Epithelial cell of esophagus (primary cell): ENCODE measurements around the gene ZBTB16.
A peak's percentile ranks its signal among the peaks of the same experiment; 100 is the strongest.

Experiments used
- DNase-seq: peaks from one replicate; pipeline ENCODE4 v3.0.0; 2010; ENCODE audit warnings: low read depth
- H3K4me3 ChIP-seq: 2 replicates; pipeline ENCODE4 v1.5.1; 2011; ENCODE audit warnings: mild to moderate bottlenecking, low read length, control low read depth
- TF ChIP-seq, protein P1 (sequence below): IDR thresholded peaks from 2 replicates; pipeline ENCODE4 v1.5.1; 2011; ENCODE audit warnings: low read depth, mild to moderate bottlenecking, low read length, control low read depth, inconsistent platforms; ENCODE audit not compliant: insufficient read depth; ENCODE audit errors: missing control alignments

ZBTB16 gene

DNA sequence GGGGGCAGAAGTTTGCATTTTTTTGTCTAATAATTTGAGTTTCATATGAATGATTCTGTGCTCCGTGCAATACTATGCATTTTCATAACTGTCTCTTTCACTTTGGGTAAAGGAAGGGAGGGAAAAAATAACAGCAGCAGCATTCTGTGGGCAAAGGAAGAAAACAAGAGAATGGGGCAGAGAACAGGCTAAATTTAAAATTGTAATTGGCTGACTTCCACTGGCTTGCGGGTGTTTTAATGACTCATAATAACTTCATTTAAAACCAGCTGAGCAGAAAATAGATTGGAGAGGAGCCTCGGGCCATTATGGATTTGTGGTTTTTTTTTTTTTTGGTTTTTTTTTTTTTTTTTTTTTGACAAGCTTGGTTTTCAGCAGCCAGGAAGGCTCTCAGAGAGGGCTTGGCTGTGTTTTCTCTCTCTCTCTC, 107.4 kb downstream of the ZBTB16 start:
- TF ChIP-seq, protein P1, sequence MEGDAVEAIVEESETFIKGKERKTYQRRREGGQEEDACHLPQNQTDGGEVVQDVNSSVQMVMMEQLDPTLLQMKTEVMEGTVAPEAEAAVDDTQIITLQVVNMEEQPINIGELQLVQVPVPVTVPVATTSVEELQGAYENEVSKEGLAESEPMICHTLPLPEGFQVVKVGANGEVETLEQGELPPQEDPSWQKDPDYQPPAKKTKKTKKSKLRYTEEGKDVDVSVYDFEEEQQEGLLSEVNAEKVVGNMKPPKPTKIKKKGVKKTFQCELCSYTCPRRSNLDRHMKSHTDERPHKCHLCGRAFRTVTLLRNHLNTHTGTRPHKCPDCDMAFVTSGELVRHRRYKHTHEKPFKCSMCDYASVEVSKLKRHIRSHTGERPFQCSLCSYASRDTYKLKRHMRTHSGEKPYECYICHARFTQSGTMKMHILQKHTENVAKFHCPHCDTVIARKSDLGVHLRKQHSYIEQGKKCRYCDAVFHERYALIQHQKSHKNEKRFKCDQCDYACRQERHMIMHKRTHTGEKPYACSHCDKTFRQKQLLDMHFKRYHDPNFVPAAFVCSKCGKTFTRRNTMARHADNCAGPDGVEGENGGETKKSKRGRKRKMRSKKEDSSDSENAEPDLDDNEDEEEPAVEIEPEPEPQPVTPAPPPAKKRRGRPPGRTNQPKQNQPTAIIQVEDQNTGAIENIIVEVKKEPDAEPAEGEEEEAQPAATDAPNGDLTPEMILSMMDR: no peak
- H3K4me3 ChIP-seq: no peak overlapping the region
- DNase-seq: peak; percentile 85

DNA sequence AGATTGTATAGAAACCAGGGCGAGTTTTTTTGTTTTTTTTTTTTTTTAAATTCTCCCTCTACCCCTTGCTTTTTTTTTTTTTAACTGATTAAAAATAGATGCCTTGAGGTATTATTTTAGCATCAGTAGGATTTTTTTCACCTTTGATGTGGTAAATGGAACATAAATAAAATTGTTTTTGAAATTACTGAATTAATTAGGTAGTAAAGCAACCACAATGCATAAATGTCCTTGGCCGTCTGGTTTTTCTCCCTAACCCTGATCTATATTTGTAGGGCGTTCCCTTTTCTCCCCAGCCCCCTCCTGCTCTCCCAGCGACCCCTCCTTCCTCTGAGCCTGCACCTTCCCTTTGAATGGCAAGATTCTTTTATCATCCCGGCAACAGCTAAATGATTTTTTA, 107.8 kb downstream of the ZBTB16 start:
- TF ChIP-seq, protein P1: no peak
- DNase-seq: no peak
- H3K4me3 ChIP-seq: no peak overlapping the region

DNA sequence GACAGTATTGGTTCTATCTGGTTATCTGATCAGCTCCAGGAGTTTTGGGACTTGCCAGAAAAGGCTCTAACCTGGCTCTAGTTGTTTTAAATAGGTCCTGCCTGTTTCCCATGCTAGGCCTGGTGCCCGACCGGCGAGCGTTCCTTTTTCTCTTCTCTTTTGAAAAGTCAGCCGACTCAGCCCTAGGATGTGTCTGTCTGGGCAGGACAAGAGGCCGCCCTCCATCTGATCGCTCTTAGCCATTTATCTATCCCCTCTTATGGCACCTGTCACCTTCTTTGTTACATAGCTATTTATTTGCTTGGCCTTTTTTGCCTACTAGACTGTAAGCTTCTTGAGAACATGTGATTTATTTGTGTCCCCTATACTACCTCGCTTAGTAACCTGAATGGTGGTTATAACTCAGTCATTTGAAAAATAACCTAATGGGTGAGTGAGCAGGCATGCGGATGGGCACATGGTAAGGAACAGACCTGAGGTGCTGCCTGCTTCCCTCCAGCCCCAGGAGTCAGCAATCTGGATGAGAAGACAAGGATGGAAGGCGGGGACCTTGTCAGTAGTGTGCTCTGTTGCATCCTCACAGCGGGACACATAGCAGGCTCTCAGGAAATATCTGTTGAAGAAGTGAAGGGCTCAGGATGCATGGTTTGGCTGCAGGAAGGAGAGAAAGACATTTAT, 108.4 kb downstream of the ZBTB16 start:
- no peak for DNase-seq
- H3K4me3 ChIP-seq: no peak overlapping the region
- TF ChIP-seq, protein P1: no peak

DNA sequence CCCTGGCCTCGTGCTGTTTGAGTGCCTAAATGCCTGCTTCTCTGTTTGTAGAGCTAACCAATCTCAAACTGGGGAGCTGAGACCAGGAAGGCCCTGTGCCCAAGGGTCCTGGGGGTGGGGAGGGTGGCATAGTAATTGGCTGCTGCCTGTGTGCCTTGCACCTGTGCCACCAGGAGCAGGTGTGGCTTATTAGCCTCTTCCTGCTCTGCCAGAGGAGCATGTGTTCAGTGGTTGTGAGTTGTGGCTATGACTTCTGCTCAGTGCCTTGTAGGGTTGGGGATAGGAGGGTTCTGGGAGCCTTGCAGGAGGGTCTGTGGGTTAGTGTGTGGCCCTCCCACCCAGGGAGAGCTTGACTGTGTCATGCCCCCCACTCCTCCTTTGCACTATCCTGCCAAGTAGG, 109.2 kb downstream of the ZBTB16 start:
- no peak overlapping the region for H3K4me3 ChIP-seq
- no peak for DNase-seq
- TF ChIP-seq, protein P1: no peak

DNA sequence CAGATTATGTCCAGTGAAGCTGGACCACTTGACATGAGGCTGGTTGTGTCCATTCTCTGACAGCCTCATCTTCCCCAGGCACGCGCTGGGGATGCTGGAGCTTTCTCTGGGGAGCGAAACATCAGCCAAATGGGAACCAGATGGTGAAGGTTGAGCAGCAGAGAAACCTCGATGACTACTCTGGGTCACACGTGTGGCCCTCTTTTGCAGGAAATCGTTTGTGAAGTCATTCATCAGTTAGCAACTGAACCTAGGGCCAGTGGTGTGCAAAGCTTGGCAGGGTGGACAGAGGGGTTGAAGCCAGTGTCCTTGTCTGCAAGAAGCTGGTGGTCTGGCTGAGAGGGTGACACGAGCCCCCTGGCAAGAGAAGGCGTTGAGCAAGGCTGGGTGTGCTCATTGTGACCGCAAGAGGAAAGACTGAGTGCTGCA, 109.8 kb downstream of the ZBTB16 start:
- TF ChIP-seq, protein P1: no peak
- H3K4me3 ChIP-seq: no peak overlapping the region
- DNase-seq: no peak

DNA sequence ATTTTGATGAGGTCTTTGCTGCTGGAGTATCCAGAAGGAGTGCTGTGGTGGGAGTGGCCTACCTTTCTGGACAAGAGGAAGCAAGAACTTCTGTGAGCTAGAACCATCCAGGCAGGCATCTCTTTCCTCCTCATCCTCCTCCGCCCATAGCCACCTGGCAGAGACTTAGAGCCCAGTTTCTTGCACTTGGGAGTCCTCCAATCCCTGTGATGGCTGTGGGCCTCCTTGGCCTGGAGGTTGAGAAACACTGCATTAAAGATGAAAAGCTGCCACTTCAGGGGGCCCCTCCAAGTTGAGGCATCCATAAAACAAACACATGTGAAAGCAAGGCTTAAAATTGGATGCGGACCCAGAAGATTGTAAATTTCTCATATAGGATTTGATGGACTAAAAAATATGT, 110.3 kb downstream of the ZBTB16 start:
- TF ChIP-seq, protein P1: no peak
- no peak for DNase-seq
- no peak overlapping the region for H3K4me3 ChIP-seq

DNA sequence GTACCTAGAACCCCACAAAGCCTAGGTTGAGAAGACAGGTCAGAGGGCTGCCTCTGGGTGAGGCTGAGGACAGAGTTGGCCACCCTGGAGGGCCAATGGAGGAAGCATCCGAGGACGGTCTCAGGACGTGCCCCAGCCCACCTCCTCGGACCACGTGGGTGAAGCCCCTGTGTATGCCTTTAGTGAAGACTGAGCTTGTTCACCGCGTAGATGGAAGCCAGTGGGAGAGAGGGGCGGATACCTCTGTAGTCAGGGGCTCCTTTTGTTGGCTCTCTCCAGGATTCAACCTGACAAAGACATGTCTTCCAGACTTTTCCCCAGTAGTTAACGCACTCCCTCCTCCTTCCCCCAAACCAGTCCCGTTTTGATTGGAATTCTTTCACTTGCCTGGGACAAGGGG, 110.7 kb downstream of the ZBTB16 start:
- TF ChIP-seq, protein P1: no peak
- no peak for DNase-seq
- no peak overlapping the region for H3K4me3 ChIP-seq
